Gastrocnemius medialis (tissue), 4 donors: Measurements from ENCODE around the gene PI4KA. TPM values are rescaled to one million over a fixed set of nuclear protein-coding genes. Genes with fewer than 3 reads are reported as not detected.
"Not testable (repeated sequence)": the region's sequence is repeated elsewhere in the genome, so short reads cannot be mapped to it uniquely, and the experiment has no call there.

Source experiments
- ATAC-seq, 2 donors: fragments of 150-250 bp; one replicate each; pipeline ENCODE4 v1.9.1; 2016
- DNase-seq, 2 donors: peaks; one replicate each; pipeline ENCODE4 v3.0.0-alpha.2; 2019
- H3K27ac ChIP-seq, 4 donors: fragments of 200-600 bp; sonication (generic); 1 replicate in 1 of 4; 2 replicates in 3 of 4; pipeline ENCODE4 v1.5.1; 2016 to 2018; ENCODE audit warnings: mild to moderate bottlenecking in 2 of 4, moderate library complexity in 1 of 4
- H3K27me3 ChIP-seq, 3 donors: fragments of 200-600 bp; sonication (generic) in 2 of 3; 1 replicate in 1 of 3; 2 replicates in 2 of 3; pipeline versions ENCODE4 v1.5.1 to v1.6.0; 2016 to 2019; ENCODE audit warnings: mild to moderate bottlenecking in 1 of 3, moderate library complexity in 1 of 3
- H3K36me3 ChIP-seq, 2 donors: fragments of 200-600 bp; sonication (generic) in 1 of 2; one replicate each; pipeline ENCODE4 v1.5.1; 2017 to 2018
- H3K4me1 ChIP-seq, 2 donors: fragments of 200-600 bp; sonication (generic) in 1 of 2; one replicate each; pipeline ENCODE4 v1.5.1; 2016 to 2017; ENCODE audit warnings: mild to moderate bottlenecking in 2 of 2
- H3K4me3 ChIP-seq, 4 donors: fragments of 200-600 bp; sonication (generic) in 3 of 4; 1 replicate in 1 of 4; 2 replicates in 3 of 4; pipeline ENCODE4 v1.5.1; 2016 to 2019; ENCODE audit warnings: mild to moderate bottlenecking in 2 of 4
- H3K9me3 ChIP-seq, 3 donors: fragments of 200-600 bp; sonication (generic) in 2 of 3; 1 replicate in 1 of 3; 2 replicates in 2 of 3; pipeline ENCODE4 v1.5.1; 2016 to 2019
- in situ Hi-C, 4 donors: fragments of 200-750 bp; cut with MboI; loops; one replicate each; pipeline versions ENCODE4 v1.15.0 to v1.8.0; 2017; ENCODE audit warnings: low sequenced_read_pairs in 4 of 4
- intact Hi-C: fragments of 100-400 bp; cut with DNase I; formaldehyde crosslinking; loops from one replicate; pipeline ENCODE4 v1.15.1; 2023; ENCODE audit warnings: low total_unique reads
- total RNA-seq, 4 donors: library from RNA; depleted of rRNA; stranded (reverse); fragments of >200 nt; gene quantifications; one replicate each; pipeline versions ENCODE4 v1.1.0 to v1.2.3, GENCODE V29; 2016
- TF ChIP-seq, protein P1 (sequence below), 5 experiments: fragments of 450-650 bp in 3 of 5; fragments of 200-600 bp in 2 of 5; sonication (generic) in 2 of 5; IDR thresholded peaks in 4 of 5; conservative IDR thresholded peaks in 1 of 5; 1 replicate in 4 of 5; 2 replicates in 1 of 5; pipeline ENCODE4 v1.5.1; 2016 to 2019; ENCODE audit warnings: antibody characterized with exemption in 5 of 5, mild to moderate bottlenecking in 3 of 5, moderate library complexity in 3 of 5

The PI4KA gene
- total RNA-seq, 4 donors from 2014 or later, result 40.1 to 59.7 (median 45.4) TPM

GRCh38 chr22:20697481-20698113, 161.0 kb downstream of the PI4KA start:
- in situ Hi-C loops, result loop anchor here (25.0 kb wide), 3 partner anchors 235 to 285 kb away; partner anchors contain the start of gene SCARF2 (in 1 of the 4)
- not testable (repeated sequence) for H3K36me3 ChIP-seq, H3K4me1 ChIP-seq, H3K9me3 ChIP-seq, H3K4me3 ChIP-seq, H3K27me3 ChIP-seq
- DNase-seq (peak in 1 of 2 donors; percentile 72), ATAC-seq (peak in 1 of 2 donors; percentile 65)
- intact Hi-C loops, result loop anchor here (2.0 to 10.0 kb wide), 3 partner anchors 91 to 280 kb away; partner anchors contain the start of gene KLHL22
- TF ChIP-seq, protein P1, sequence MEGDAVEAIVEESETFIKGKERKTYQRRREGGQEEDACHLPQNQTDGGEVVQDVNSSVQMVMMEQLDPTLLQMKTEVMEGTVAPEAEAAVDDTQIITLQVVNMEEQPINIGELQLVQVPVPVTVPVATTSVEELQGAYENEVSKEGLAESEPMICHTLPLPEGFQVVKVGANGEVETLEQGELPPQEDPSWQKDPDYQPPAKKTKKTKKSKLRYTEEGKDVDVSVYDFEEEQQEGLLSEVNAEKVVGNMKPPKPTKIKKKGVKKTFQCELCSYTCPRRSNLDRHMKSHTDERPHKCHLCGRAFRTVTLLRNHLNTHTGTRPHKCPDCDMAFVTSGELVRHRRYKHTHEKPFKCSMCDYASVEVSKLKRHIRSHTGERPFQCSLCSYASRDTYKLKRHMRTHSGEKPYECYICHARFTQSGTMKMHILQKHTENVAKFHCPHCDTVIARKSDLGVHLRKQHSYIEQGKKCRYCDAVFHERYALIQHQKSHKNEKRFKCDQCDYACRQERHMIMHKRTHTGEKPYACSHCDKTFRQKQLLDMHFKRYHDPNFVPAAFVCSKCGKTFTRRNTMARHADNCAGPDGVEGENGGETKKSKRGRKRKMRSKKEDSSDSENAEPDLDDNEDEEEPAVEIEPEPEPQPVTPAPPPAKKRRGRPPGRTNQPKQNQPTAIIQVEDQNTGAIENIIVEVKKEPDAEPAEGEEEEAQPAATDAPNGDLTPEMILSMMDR (IDR thresholded peaks at IDR 0.05 in 4 of 5, conservative IDR thresholded peaks at IDR 0.05 in 1 of 5), result peak in 4 of 5 experiments; percentile 16 to 83 (median 60)
- peak overlapping the region in 2 of 4 donors; percentile 37 to 47 for H3K27ac ChIP-seq

DNA sequence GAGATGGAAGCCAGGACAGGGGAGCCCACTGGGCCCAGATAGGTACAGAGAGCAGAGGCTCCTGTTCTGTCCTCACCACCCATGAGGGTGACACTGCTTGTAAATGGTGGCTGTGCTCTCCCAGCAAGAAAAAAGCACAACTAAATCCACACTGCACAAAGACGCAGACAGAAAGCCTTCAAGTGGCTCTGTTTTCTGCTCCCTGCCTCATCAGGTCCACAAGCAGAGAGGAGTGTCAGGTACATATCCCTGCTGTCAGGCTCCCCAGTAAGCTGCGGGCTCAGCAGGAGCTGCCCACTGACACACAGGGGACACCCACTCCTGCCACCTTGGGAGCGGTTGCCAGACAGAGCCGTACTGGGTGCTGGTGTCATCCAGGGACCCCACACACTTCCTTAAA, 162.6 kb downstream of the PI4KA start:
- not testable (repeated sequence) for ATAC-seq, H3K27ac ChIP-seq, H3K27me3 ChIP-seq, DNase-seq, H3K4me1 ChIP-seq, H3K4me3 ChIP-seq, H3K9me3 ChIP-seq, H3K36me3 ChIP-seq
- in situ Hi-C loops, result loop anchor here (25.0 kb wide), 3 partner anchors 234 to 284 kb away; partner anchors contain the start of gene SCARF2 (in 1 of the 4)
- intact Hi-C loops, result loop anchor here (2.0 to 10.0 kb wide), 3 partner anchors 89 to 279 kb away; partner anchors contain the start of gene KLHL22

- not testable (repeated sequence) for H3K27ac ChIP-seq, H3K4me1 ChIP-seq, H3K9me3 ChIP-seq, H3K27me3 ChIP-seq, DNase-seq, H3K36me3 ChIP-seq, ATAC-seq, H3K4me3 ChIP-seq
- intact Hi-C loops (loop anchor here (5.0 to 10.0 kb wide), 2 partner anchors 200 to 278 kb away; partner anchors contain the start of gene KLHL22), in situ Hi-C loops (loop anchor here (25.0 kb wide), 3 partner anchors 233 to 283 kb away; partner anchors contain the start of gene SCARF2 (in 1 of the 4))
Observed at GRCh38 chr22:20695205-20695604, 163.4 kb downstream of the PI4KA start.

DNA sequence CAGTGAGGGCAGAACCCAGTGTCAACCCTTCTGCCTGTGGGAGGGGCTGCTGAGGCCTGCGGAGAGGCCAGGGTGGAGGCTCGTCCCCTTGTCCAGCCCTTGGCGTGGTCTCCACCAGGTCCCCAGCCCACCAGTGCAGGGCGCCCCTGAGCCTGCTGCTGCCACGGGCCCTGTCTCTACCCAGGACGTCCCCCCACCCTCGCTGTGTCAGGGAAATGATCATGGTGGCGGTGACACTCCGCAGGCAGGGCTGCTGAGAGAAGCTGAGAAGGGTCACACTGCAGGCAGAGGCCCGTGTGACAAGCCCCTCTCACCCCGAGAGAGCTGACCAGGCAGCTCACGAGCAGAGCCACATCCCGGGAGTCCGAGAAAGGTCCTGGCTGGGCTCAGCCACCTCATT, 164.4 kb downstream of the PI4KA start:
- not testable (repeated sequence) for H3K27ac ChIP-seq, ATAC-seq, H3K27me3 ChIP-seq, H3K4me3 ChIP-seq, DNase-seq, H3K36me3 ChIP-seq, H3K9me3 ChIP-seq, H3K4me1 ChIP-seq
- intact Hi-C loops (loop anchor here (10.0 kb wide), 1 partner anchor 199 kb away; the partner anchor contains the start of gene KLHL22), in situ Hi-C loops (loop anchor here (25.0 kb wide), 3 partner anchors 232 to 282 kb away; partner anchors contain the start of gene SCARF2 (in 1 of the 4))

GRCh38 chr22:20692926-20693325, 165.7 kb downstream of the PI4KA start:
- not testable (repeated sequence) for H3K27me3 ChIP-seq, H3K4me3 ChIP-seq, H3K27ac ChIP-seq, H3K36me3 ChIP-seq, H3K9me3 ChIP-seq, DNase-seq, H3K4me1 ChIP-seq, ATAC-seq
- in situ Hi-C loops, result loop anchor here (25.0 kb wide), 3 partner anchors 231 to 281 kb away; partner anchors contain the start of gene SCARF2 (in 1 of the 4)
- intact Hi-C loops, result loop anchor here (10.0 kb wide), 1 partner anchor 198 kb away; the partner anchor contains the start of gene KLHL22

DNA sequence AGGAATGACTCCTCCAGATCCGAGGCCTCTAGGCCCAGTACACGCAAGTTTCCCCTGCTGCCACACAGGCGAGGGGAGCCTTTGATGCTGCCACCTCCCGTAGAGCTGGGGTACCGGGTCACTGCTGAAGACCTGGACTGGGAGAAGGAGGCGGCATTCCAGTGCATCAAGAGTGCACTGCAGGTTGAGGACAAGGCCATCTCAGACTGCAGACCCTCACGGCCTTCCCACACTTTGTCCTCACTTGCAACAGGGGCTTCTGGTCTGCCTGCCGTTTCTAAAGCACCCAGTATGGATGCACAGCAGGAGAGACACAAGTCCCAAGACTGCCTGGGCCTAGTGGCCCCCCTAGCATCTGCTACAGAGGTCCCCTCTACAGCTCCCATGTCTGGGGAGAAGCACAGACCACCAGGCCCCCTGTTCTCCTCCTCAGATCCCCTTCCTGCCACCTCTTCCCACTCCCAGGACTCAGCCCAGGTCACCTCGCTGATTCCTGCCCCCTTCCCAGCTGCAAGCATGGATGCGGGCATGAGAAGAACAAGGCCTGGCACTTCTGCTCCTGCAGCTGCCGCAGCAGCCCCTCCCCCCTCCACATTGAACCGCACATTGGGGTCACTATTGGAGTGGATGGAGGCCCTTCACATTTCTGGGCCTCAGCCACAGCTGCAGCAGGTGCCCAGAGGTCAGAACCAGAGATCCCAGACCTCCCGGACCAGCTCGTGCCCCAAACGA, 167.9 kb downstream of the PI4KA start:
- H3K27ac ChIP-seq, H3K36me3 ChIP-seq, H3K9me3 ChIP-seq, ATAC-seq, DNase-seq, H3K4me3 ChIP-seq, H3K27me3 ChIP-seq, H3K4me1 ChIP-seq: not testable (repeated sequence)
- intact Hi-C loops (loop anchor here (10.0 kb wide), 1 partner anchor 196 kb away; the partner anchor contains the start of gene KLHL22), in situ Hi-C loops (loop anchor here (25.0 kb wide), 3 partner anchors 228 to 278 kb away; partner anchors contain the start of gene SCARF2 (in 1 of the 4))

DNA sequence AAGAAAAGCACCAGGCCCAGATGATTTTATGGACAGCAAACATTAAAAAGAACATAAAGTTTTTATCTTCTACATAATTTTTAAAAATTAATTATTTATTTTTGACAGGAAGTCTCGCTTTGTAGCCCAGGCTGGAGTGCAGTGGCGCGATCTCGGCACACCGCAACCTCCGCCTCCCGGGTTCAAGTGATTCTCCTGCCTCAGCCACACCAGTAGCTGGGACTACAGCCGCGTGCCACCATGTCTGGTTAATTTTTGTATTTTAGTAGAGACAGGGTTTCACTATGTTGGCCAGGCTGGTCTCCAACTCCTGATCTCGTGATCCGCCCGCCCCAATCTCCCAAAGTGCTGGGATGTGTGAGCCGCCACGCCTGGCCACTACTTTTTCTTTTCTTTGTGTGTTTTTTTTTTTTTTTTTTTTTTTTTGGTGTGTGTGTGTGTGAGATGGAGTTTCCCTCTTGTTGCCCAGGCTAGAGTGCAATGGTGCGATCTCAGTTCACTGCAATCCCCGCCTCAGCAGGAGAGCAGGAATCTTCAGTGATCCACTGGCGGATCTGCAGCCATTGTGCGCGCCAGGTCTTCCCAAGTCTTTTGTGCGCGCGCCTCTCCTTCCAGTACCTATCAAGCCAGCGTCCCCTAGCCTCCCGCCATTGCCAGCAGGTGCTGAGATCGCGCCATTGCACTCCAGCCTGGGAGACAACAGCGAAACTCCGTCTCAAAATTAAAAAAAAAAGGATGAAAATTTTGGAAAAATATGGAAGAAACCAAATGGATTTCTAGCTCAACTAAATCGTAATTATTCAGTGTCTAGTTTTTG, 171.0 kb downstream of the PI4KA start:
- intact Hi-C loops, DNase-seq, H3K4me3 ChIP-seq, H3K36me3 ChIP-seq, ATAC-seq, H3K27ac ChIP-seq, H3K27me3 ChIP-seq, H3K4me1 ChIP-seq, H3K9me3 ChIP-seq: not testable (repeated sequence)
- in situ Hi-C loops, result loop anchor here (25.0 kb wide), 3 partner anchors 225 to 275 kb away; partner anchors contain the start of gene SCARF2 (in 1 of the 4)

DNA sequence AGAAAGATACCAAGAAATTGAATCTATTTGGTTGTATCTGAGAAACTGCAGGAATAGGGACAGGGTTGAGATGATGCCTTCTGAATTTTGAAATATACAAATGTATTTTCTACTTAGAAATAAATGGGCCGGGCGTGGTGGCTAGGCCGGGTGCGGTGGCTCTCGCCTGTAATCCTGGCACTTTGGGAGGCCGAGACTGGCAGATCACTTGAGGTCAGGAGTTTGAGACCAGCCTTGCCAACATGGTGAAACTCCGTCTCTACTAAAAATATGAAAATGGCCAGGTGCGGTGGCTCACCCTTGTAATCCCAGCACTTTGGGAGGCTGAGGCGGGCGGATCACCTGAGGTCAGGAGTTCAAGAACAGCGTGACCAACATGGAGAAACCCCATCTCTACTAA, 172.8 kb downstream of the PI4KA start:
- in situ Hi-C loops, result loop anchor here (25.0 kb wide), 3 partner anchors 223 to 273 kb away; partner anchors contain the start of gene SCARF2 (in 1 of the 4)
- intact Hi-C loops, ATAC-seq: not testable (repeated sequence)

GRCh38 chr22:20678792-20679435, 179.7 kb downstream of the PI4KA start:
- intact Hi-C loops, H3K4me1 ChIP-seq, H3K27me3 ChIP-seq, H3K9me3 ChIP-seq, H3K4me3 ChIP-seq, ATAC-seq, H3K36me3 ChIP-seq, DNase-seq, H3K27ac ChIP-seq: not testable (repeated sequence)
- in situ Hi-C loops, result loop anchor here (25.0 kb wide), 3 partner anchors 217 to 267 kb away; partner anchors contain the start of gene SCARF2 (in 1 of the 4)

More for the DNA sequence above, 172.8 kb downstream of the PI4KA start:
- not testable (repeated sequence) for H3K4me1 ChIP-seq, DNase-seq, H3K36me3 ChIP-seq, H3K27ac ChIP-seq, H3K4me3 ChIP-seq, H3K9me3 ChIP-seq, H3K27me3 ChIP-seq
